ENCODE results near the gene MARCKSL1.

GRCh38 chr1:32353431-32353830 is 17.4 kb upstream of the MARCKSL1 start:
- no peak for TF ChIP-seq POLR2A (IDR thresholded peaks at IDR 0.05)
- TF ChIP-seq, protein P1, sequence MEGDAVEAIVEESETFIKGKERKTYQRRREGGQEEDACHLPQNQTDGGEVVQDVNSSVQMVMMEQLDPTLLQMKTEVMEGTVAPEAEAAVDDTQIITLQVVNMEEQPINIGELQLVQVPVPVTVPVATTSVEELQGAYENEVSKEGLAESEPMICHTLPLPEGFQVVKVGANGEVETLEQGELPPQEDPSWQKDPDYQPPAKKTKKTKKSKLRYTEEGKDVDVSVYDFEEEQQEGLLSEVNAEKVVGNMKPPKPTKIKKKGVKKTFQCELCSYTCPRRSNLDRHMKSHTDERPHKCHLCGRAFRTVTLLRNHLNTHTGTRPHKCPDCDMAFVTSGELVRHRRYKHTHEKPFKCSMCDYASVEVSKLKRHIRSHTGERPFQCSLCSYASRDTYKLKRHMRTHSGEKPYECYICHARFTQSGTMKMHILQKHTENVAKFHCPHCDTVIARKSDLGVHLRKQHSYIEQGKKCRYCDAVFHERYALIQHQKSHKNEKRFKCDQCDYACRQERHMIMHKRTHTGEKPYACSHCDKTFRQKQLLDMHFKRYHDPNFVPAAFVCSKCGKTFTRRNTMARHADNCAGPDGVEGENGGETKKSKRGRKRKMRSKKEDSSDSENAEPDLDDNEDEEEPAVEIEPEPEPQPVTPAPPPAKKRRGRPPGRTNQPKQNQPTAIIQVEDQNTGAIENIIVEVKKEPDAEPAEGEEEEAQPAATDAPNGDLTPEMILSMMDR (IDR thresholded peaks at IDR 0.05), result no peak
